CD14-positive monocyte (primary cell): ENCODE results near the gene LARP1B. TPM values are rescaled to one million over a fixed set of nuclear protein-coding genes. Genes with fewer than 3 reads are reported as not detected.

Source experiments
- DNase-seq, 3 donors: peaks; one replicate each; pipeline ENCODE4 v3.0.0-alpha.2; 2011 to 2022
- H2AFZ ChIP-seq: 2 replicates; pipeline ENCODE4 v1.6.0; 2012; ENCODE audit warnings: mild to moderate bottlenecking, low read depth, low read length, inconsistent platforms; ENCODE audit not compliant: insufficient read depth, poor library complexity, severe bottlenecking
- H3K27ac ChIP-seq, 2 donors: 1 replicate in 1 of 2; 2 replicates in 1 of 2; pipeline ENCODE4 v1.5.1; 2012 to 2013; ENCODE audit warnings: low read length in 2 of 2, control low read depth in 1 of 2, inconsistent platforms in 1 of 2, low read depth in 1 of 2, mild to moderate bottlenecking in 1 of 2
- H3K27me3 ChIP-seq, 2 donors: one replicate each; pipeline versions ENCODE4 v1.6.0 to v1.6.1; 2011 to 2013; ENCODE audit warnings: low read length in 2 of 2; ENCODE audit not compliant: control insufficient read depth in 2 of 2, insufficient read depth in 2 of 2
- H3K36me3 ChIP-seq, 2 donors: replicated peaks in 1 of 2; 1 replicate in 1 of 2; 2 replicates in 1 of 2; pipeline versions ENCODE4 v1.5.1 to v1.6.1; 2012 to 2013; ENCODE audit warnings: low read length in 2 of 2, control low read depth in 1 of 2, inconsistent platforms in 1 of 2, mild to moderate bottlenecking in 1 of 2; ENCODE audit not compliant: insufficient read depth in 2 of 2, control insufficient read depth in 1 of 2
- H3K4me1 ChIP-seq, 2 donors: 1 replicate in 1 of 2; 2 replicates in 1 of 2; pipeline versions ENCODE4 v1.5.1 to v1.6.1; 2012 to 2013; ENCODE audit warnings: low read length in 2 of 2, control low read depth in 1 of 2, inconsistent platforms in 1 of 2, mild to moderate bottlenecking in 1 of 2, moderate library complexity in 1 of 2; ENCODE audit not compliant: insufficient read depth in 2 of 2, control insufficient read depth in 1 of 2
- H3K4me2 ChIP-seq: replicated peaks from 2 replicates; pipeline ENCODE3; 2012; ENCODE audit warnings: low read length, moderate library complexity, mild to moderate bottlenecking; ENCODE audit not compliant: poor library complexity, severe bottlenecking; ENCODE audit errors: extremely low read depth
- H3K4me3 ChIP-seq, 3 experiments: fragments of 200-600 bp in 1 of 3; sonication (generic) in 1 of 3; replicated peaks in 1 of 3; 1 replicate in 2 of 3; 2 replicates in 1 of 3; pipeline ENCODE4 v1.5.1; 2011 to 2013; ENCODE audit warnings: low read length in 3 of 3, mild to moderate bottlenecking in 3 of 3, control low read depth in 2 of 3, low read depth in 2 of 3, inconsistent platforms in 1 of 3, moderate library complexity in 1 of 3
- H3K79me2 ChIP-seq: 2 replicates; pipeline ENCODE4 v1.6.0; 2012; ENCODE audit warnings: mild to moderate bottlenecking, control low read depth, inconsistent platforms, low read length, moderate library complexity; ENCODE audit not compliant: insufficient read depth
- H3K9ac ChIP-seq: 2 replicates; pipeline ENCODE4 v1.6.0; 2017; ENCODE audit warnings: low read length, mild to moderate bottlenecking; ENCODE audit not compliant: insufficient read depth, poor library complexity, severe bottlenecking
- H3K9me3 ChIP-seq, 2 donors: replicated peaks in 1 of 2; 1 replicate in 1 of 2; 2 replicates in 1 of 2; pipeline versions ENCODE4 v1.5.1 to v1.6.1; 2012 to 2013; ENCODE audit warnings: low read length in 2 of 2, control low read depth in 1 of 2; ENCODE audit not compliant: control insufficient read depth in 1 of 2, insufficient read depth in 1 of 2
- H4K20me1 ChIP-seq: 2 replicates; pipeline ENCODE4 v1.6.0; 2012; ENCODE audit warnings: mild to moderate bottlenecking, low read length, control low read depth, moderate library complexity; ENCODE audit not compliant: insufficient read depth
- H3K27ac Mint-ChIP-seq, 7 donors: one replicate each; pipeline ENCODE4 v1.8.0; 2020; ENCODE audit warnings: mild to moderate bottlenecking in 7 of 7, mixed read lengths in 7 of 7, moderate library complexity in 6 of 7, inconsistent platforms in 2 of 7
- H3K27me3 Mint-ChIP-seq, 3 donors: one replicate each; pipeline ENCODE4 v1.8.0; 2021 to 2022; ENCODE audit warnings: low read depth in 3 of 3, mild to moderate bottlenecking in 3 of 3, mixed read lengths in 3 of 3, moderate library complexity in 3 of 3, inconsistent platforms in 1 of 3
- H3K36me3 Mint-ChIP-seq, 2 donors: one replicate each; pipeline ENCODE4 v1.8.0; 2020; ENCODE audit warnings: mixed read lengths in 2 of 2, inconsistent platforms in 1 of 2, mild to moderate bottlenecking in 1 of 2
- H3K4me1 Mint-ChIP-seq: one replicate; pipeline ENCODE4 v1.8.0; 2020; ENCODE audit warnings: mild to moderate bottlenecking, mixed read lengths
- H3K4me3 Mint-ChIP-seq, 2 donors: one replicate each; pipeline ENCODE4 v1.8.0; 2020; ENCODE audit warnings: mild to moderate bottlenecking in 2 of 2, mixed read lengths in 2 of 2, moderate library complexity in 1 of 2
- H3K9me3 Mint-ChIP-seq, 7 donors: one replicate each; pipeline ENCODE4 v1.8.0; 2020 to 2022; ENCODE audit warnings: mixed read lengths in 7 of 7, mild to moderate bottlenecking in 6 of 7, moderate library complexity in 6 of 7, inconsistent platforms in 2 of 7
- WGBS: methylation state at CpG from one replicate; pipeline ENCODE4 v1.1.5; 2013; ENCODE audit warnings: missing lambda C conversion rate; ENCODE audit not compliant: insufficient coverage; 5-methylcytosine and 5-hydroxymethylcytosine counted together
- intact Hi-C, 2 donors: fragments of 100-400 bp; cut with micrococcal nuclease; formaldehyde crosslinking; loops; one replicate each; pipeline versions ENCODE4 v1.15.0 to v1.15.1; 2023
- polyA plus RNA-seq, 3 donors: library from polyadenylated mRNA; depleted of rRNA in 1 of 3; unstranded in 2 of 3; stranded (reverse) in 1 of 3; fragments of 300-500 nt in 2 of 3; fragments of >200 nt in 1 of 3; fragmentation: Illumina TruSeq in 2 of 3; gene quantifications; 1 replicate in 2 of 3; 2 replicates in 1 of 3; pipeline ENCODE4 v1.2.3, GENCODE V29; 2012 to 2021
- TF ChIP-seq, protein P1 (sequence below): fragments of 200-600 bp; IDR thresholded peaks from one replicate; pipeline ENCODE4 v1.8.0; 2022; ENCODE audit warnings: antibody characterized with exemption, mild to moderate bottlenecking

LARP1B gene
- polyA plus RNA-seq, 3 donors, result 3.0 to 5.7 (median 3.7) TPM

DNA sequence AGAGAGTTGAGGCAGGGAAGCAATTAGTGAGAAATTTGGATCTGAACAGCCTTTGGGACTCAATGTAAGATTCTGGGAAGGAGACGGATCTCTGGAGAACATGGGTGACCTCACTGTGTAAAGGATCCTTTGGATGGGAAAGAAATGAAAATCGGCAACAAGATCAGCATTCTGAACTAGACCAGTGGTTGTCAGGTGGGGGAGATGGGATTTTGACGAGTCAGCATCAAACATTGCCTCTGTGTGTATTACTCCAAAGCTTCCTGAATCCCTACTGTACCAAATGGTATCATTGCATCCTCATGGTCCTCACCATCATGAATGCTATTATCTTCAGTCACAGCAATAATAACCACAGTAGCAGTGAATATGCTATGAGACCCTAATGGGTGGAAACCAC lies 173.7 kb downstream of the LARP1B start:
- no peak for DNase-seq
- Mint-ChIP-seq H3K27ac (no peak overlapping the region), H3K9me3 (peaks cover 0 to 5% (median 3%) of the 10 kb centered on the region in 7 donors), H3K4me1 (no peaks in the 10 kb centered on the region), H3K36me3 (no peaks in the 10 kb centered on the region), H3K27me3 (peaks cover 0 to 2% (median 1%) of the 10 kb centered on the region in 3 donors), H3K4me3 (no peak overlapping the region)
- H3K4me3 ChIP-seq, result no peak overlapping the region
- H4K20me1 ChIP-seq, result no peaks in the 10 kb centered on the region
- intact Hi-C loops, result no loop called here
- H3K4me1 ChIP-seq, result no peaks in the 10 kb centered on the region
- H3K9me3 ChIP-seq, result no peaks in the 10 kb centered on the region
- 100% methylated on average over 1 of the region's 3 CpGs for WGBS
- no peak overlapping the region for H2AFZ ChIP-seq
- H3K9ac ChIP-seq, result no peak overlapping the region
- TF ChIP-seq, protein P1, sequence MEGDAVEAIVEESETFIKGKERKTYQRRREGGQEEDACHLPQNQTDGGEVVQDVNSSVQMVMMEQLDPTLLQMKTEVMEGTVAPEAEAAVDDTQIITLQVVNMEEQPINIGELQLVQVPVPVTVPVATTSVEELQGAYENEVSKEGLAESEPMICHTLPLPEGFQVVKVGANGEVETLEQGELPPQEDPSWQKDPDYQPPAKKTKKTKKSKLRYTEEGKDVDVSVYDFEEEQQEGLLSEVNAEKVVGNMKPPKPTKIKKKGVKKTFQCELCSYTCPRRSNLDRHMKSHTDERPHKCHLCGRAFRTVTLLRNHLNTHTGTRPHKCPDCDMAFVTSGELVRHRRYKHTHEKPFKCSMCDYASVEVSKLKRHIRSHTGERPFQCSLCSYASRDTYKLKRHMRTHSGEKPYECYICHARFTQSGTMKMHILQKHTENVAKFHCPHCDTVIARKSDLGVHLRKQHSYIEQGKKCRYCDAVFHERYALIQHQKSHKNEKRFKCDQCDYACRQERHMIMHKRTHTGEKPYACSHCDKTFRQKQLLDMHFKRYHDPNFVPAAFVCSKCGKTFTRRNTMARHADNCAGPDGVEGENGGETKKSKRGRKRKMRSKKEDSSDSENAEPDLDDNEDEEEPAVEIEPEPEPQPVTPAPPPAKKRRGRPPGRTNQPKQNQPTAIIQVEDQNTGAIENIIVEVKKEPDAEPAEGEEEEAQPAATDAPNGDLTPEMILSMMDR, result no peak
- H3K36me3 ChIP-seq, result no peaks in the 10 kb centered on the region
- H3K79me2 ChIP-seq, result no peaks in the 10 kb centered on the region
- H3K4me2 ChIP-seq, result no peak overlapping the region
- no peaks in the 10 kb centered on the region for H3K27me3 ChIP-seq
- no peak overlapping the region for H3K27ac ChIP-seq

- no peaks in the 10 kb centered on the region for H3K79me2 ChIP-seq
- Mint-ChIP-seq H3K27ac (no peak overlapping the region), H3K9me3 (peaks cover 6 to 23% (median 11%) of the 10 kb centered on the region in 7 donors), H3K4me3 (no peak overlapping the region), H3K27me3 (no peaks in the 10 kb centered on the region), H3K4me1 (no peaks in the 10 kb centered on the region), H3K36me3 (no peaks in the 10 kb centered on the region)
- TF ChIP-seq, protein P1, result no peak
- no peaks in the 10 kb centered on the region for H3K36me3 ChIP-seq
- DNase-seq, result no peak
- H3K4me2 ChIP-seq, result no peak overlapping the region
- whole genome bisulfite sequencing, result no CpG with 5 or more reads among the region's 3 CpGs
- no peak overlapping the region for H3K27ac ChIP-seq
- no peaks in the 10 kb centered on the region for H4K20me1 ChIP-seq
- intact Hi-C loops, result no loop called here
- H3K27me3 ChIP-seq, result no peaks in the 10 kb centered on the region
- peaks cover 0 to 18% of the 10 kb centered on the region in 2 donors for H3K9me3 ChIP-seq
- H2AFZ ChIP-seq, result no peak overlapping the region
- no peak overlapping the region for H3K9ac ChIP-seq
- no peak overlapping the region for H3K4me3 ChIP-seq
- no peaks in the 10 kb centered on the region for H3K4me1 ChIP-seq
Measured at GRCh38 chr4:128241019-128241418, 179.9 kb downstream of the LARP1B start.
